Raji (cell line): ENCODE data around the gene TFE3.

Source experiments
- POLR2A ChIP-seq: IDR thresholded peaks from 2 replicates; pipeline ENCODE4 v1.6.1; 2011; ENCODE audit warnings: low read depth, low read length, control low read depth; ENCODE audit not compliant: insufficient read depth

Gene TFE3

DNA sequence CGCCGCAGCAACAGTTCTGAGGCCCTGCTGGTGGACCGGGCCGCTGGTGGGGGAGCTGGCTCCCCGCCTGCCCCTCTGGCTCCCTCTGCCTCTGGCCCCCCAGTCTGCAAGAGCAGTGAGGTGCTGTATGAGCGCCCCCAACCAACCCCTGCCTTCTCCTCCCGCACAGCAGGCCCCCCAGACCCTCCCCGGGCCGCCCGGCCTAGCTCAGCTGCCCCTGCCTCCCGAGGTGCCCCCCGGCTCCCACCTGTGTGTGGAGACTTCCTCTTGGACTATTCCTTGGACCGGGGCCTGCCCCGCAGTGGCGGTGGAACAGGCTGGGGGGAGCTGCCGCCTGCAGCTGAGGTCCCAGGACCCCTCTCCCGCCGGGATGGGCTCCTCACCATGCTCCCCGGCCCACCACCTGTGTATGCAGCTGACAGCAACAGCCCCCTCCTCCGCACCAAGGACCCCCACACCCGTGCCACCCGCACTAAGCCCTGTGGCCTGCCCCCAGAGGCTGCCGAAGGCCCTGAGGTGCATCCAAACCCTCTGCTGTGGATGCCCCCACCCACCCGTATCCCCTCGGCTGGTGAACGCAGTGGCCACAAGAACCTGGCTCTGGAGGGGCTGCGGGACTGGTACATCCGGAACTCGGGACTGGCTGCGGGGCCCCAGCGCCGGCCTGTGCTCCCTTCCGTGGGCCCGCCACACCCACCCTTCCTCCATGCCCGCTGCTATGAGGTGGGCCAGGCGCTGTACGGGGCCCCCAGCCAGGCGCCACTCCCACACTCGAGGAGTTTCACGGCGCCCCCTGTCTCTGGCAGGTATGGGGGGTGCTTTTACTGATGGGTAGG, 24.3 kb upstream of the TFE3 start:
- TF ChIP-seq POLR2A: no peak

DNA sequence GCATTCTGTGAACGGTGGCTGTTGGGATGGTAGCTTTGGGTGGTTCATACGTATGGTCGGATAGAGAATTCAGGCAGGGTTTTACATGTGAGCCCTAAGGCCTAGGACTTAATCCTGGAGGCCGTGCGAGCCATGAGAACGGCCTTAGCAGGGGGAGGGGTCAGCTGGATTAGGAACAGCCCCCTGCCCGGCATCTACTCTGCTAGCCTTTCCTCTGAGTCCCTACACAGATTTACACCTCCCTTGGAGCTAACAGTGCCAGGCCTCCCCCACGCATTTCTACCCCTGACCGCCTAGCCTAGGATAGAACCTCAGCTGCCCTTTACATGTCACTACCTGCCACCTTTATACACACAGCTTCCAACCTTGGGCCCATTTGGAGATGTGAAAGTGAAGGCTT, 23.5 kb upstream of the TFE3 start:
- no peak for TF ChIP-seq POLR2A

DNA sequence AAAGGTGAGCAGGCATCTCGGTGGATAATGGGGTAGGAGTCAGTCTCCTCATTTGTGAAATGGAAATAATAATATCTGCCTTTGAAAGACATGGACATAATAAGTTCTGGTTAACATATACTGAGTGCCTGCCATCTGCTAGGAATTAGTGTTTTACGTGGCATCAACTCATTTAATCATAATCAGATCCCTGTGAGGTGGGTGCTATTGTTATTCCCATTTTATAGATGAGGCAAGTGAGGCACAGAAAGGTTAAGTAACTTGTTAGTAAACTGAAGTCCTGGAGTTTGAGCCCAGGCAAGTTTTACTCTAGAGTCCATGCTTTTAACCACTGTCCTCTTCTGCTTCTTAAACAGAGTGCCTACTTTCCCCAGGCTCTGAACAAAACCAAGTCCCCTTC, 23.1 kb upstream of the TFE3 start:
- no peak for TF ChIP-seq POLR2A

DNA sequence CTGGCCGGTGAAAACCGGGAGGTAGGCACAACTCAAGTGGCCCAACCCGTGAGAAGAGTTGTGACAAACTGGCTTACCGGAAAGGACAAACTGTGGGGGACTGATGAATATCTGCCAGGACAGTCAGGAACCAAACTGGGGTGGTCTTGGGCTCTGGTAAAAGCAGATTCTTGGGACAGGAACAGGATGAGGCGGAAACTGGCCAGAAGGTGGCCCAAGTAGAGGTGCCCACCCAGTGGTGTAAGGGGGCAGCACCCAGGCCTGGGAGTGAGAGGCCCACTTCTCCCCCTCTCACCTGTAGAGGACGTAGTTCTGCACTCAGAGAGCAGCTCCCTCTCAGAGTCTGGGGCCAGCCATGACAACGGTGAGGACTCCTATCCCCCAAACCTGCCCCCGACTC, 21.6 kb upstream of the TFE3 start:
- no peak for TF ChIP-seq POLR2A

DNA sequence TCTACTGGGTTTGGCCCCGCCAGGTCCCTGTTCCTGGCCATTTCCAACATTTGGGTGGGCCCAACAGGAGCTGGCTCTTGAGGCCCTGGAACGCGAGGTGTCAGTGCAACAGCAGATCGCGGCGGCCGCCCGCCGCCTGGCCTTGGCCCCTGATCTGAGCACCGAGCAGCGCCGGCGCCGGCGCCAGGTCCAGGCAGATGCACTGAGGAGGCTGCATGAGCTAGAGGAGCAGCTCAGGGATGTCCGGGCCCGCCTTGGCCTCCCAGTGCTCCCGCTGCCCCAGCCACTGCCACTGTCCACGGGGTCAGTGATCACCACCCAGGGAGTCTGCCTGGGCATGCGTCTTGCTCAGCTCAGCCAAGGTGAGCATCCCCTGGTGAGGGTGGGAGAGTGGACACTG, 21.1 kb upstream of the TFE3 start:
- TF ChIP-seq POLR2A: no peak

DNA sequence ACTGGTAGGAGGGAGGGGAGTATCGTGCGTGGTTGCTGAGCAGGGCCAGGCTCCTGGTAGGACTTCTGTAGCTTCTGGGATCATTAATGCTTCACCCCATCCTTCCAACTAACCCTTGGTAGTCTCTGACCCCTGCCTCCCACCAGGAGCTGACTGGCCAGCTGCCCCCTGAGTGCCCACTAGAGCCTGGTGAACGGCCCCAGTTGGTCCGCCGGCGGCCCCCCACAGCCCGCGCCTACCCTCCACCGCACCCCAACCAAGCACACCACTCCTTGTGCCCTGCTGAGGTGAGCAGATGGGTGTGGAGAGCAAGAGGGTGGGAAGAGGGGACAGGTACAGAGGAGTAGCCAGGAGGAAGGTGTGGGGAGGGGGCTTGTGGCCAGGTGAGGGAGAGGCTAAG, 20.6 kb upstream of the TFE3 start:
- no peak for TF ChIP-seq POLR2A

DNA sequence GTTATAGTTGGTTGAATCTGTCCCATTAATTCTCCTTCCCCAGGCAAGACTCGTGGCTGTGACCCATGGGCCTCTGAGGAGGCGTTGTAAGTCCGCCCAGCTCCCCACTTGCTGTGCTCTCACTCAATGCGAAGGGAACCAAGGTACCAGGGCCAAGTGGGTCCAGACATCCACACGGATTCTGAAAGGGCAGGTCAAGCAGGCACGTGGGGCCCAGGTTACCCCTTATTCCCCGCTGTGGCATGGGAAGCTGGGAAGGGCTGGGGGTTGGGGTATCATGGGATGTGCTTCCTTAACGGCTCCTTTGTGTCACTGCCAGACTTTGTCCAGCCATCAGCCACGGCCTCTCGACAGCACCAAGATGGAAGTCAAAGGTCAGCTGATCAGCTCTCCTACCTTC, 18.8 kb upstream of the TFE3 start:
- TF ChIP-seq POLR2A: no peak

DNA sequence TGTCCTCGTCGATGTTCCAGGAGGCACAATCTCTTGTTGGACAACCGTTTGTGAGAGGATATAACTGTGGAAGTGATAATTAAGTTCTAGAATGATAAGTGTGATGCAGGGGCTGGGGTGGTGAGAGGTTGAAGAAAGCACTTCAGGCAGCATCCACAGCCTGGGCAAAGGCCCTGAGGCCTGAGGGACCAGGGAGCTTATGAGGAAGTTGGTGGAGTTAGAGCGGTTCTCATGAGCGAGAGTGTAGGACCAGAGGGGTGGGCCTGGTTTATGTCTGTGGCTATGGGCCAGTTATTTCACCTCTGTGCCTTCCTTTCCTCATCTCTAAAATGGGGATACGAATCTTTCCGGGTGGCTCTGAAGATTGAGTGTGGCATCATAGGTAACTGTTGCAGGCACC, 18.3 kb upstream of the TFE3 start:
- no peak for TF ChIP-seq POLR2A

DNA sequence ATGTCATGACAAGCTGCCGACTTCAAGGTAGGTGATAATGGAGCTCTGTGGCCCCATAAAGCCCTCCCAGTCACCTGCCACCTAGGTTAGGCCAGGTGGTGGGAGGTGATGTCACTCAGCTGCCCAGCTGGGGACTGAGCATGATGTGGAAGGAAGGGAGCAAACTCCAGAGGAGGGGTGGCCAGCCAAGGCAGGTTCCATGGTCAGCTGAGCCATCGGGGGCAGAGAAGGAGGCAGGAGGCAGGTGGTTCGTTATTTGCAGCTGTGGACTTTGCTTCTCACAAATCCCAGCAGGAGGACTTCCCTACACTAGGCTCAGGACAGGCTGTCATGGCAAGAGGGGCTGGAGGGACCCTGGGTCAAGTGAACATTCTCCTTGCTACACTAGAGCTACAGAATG, 17.8 kb upstream of the TFE3 start:
- no peak for TF ChIP-seq POLR2A

DNA sequence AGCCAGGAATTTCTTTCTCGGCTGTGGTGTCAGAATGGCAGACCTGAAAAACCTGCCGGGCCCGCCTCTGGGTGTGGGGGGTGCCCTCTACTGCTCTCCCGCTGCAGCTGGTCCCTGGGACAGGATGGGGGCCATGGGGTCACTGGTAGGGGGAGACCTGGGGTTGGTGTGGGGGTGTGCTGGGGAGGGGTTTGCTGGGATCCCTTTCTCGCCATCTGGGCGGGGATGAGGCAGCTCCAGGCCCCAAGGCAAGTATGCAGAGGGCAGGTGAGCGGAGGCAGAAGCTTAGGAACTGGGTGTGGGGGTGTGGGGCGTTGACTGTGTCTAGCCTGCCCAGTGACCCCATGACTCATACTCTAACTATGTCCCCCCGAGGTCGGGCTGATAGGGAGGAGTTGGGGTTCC, 16.5 kb upstream of the TFE3 start:
- TF ChIP-seq POLR2A: no peak

DNA sequence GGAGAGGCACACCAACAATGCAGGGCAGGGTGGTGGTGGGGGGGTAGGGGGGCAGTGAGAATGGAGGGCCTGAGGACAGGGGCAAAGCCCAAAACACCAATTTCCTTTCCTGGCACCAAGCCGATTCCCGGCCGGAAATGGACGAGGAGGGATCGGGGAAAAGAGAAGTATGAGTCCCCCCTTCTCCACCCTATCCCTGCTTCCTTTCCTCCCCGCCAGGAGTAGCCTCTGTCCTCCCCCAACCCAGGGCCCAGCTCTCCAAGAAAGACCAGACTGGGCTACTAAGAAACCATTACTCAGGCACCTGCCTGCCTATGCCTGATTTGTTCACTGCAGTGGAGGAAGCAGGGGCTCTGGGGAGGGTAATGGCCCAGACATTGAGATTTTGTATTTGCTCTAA, 16.0 kb upstream of the TFE3 start:
- TF ChIP-seq POLR2A: no peak

DNA sequence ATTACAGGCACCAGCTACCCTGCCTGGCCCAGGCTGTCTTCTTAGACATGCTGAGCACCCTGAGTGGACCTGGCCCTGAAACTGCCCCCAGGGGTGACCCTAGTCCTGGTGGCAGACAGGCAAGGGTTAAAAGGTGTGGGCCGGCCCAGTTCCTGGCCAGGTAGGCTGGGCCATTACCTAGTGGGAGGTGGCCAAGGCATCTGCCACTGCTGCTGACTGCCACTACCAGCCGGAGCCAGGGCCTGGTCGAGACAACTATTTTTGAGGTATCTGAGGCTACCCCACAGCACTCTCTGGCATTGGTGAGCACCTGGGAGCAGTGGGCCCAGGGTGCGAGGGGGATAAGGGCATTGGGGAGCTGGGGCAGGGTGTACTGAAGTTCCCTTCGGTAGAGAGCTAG, 15.6 kb upstream of the TFE3 start, which contains the start of gene CCDC120:
CCDC120 (plus strand) TSS at position 206 of the 400 bp plus-strand sequence. CDS start 3,043 bp downstream, outside the sequence.
- no peak for TF ChIP-seq POLR2A

DNA sequence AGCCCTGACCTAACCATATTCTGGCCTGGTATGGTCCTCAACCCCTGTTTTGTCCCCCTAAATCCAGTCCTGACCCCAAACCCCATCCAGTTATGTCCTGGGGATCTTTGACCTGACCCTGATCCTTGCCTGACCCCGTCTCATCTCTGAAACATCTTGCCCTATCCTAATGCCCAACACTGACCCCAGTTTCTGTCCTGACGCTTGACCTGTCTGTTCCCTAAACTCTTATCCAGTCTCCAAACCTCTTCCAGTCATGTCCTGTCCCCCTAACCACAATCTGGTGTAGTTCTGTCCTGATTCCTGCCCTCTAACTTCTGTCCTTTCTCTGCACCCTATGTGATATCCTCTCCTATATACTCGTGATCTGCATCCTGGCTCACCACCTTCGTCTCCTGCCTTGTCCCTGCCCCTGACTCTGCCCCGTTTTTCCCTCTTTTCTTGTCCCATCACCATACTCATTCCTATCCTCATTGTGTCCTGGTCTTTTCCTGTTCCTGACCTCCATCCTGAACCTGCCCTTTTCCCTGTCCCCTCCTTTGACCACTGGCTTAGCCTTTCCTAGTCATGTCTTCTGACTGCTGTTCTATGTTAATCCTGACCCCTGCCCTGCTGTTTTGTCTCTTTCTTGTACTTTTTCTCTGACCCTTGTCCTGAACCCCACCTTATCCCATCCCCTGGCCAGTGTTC, 11.1 kb upstream of the TFE3 start:
- no peak for TF ChIP-seq POLR2A

DNA sequence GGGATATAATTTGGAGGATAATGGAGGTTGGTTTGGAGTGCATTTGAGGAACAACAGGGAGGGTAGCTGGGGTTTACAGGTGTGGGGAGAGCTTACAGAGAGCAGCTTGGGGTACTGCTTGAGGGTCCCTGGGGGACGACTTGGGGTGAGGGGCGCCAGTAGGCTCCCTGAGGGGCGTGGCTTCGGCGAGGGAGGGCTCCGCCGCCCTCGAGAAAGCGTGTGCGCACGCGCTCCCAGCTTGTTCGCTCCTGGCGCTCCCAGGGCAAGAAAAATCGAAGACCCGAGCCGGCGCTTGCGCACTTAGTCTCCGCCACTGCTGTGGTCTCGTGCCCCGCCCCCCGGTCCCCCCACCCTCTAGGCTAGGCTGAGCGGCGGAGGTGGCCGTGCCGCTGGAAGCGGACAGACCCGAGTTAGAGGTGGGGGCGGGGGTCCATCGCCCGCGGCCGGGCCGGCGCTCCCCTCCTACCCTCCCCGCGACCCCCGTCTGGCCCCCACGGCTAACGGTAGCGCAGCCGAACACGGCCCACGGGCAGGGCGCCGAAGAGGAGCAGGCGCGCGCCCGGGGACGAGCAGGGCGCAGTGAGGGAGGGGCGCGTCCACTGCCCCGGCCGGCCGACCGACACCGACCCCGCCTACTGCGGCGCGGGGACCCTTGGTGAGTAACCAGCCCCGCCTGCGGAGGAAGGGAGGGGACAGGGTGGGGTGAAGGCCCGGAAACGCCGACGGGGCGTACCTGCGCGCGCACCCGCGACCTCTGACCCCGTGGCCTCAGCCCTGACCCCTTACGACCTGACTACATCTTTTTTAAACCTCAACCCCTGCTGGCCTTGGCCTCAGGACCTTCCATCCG, 10.3 kb upstream of the TFE3 start:
- no peak for TF ChIP-seq POLR2A

DNA sequence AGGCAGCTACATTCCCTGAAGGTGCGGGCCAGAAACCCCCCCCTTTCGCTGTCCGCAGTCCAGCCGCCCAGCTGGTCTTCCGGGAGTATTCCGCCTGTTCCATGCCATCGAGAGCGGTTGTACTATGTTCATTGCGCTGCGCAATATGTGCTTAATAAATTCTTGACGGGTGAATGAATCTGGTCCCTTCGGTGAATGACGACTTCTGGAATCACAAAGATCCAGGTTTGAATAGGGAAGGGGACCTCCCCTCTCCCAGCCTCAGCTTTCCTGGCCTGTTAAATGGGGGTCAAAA, 777 bp upstream of the TFE3 start:
- TF ChIP-seq POLR2A: no peak
